ENCODE measurements around the gene PPP1R3F. TPM values are rescaled to one million over a fixed set of nuclear protein-coding genes. Genes with fewer than 3 reads are reported as not detected.

The PPP1R3F gene
- total and polyA plus RNA-seq, 9 of the 15 experiments (the other 6 are each of a cell fraction or from before 2014, with no cell fraction given): 0.03 to 0.91 (median 0.43) TPM; not detected in 1

GRCh38 chrX:49246541-49246940 is 23.1 kb upstream of the PPP1R3F start:
- Histone ChIP-seq H3K4me1 (replicated peaks in 1 of 2; ENCODE audit: control insufficient read depth in 2 of 2, insufficient read depth in 2 of 2, low read length in 2 of 2) (peaks cover 29 to 57% of the 10 kb centered on the region in 2 experiments; a peak in 4 of 5 replicates), H3K27me3 (ENCODE audit: control insufficient read depth in 2 of 2, insufficient read depth in 2 of 2, low read length in 2 of 2) (no peaks in the 10 kb centered on the region), H3K4me2 (ENCODE audit: insufficient read depth, low read length) (no peak overlapping the region), H4K20me1 (replicated peaks; ENCODE audit: control insufficient read depth, insufficient read depth, low read length) (no peaks in the 10 kb centered on the region), H2AFZ (ENCODE audit: low read depth, low read length) (no peak overlapping the region), H3K4me3 (no peak overlapping the region), H3K9ac (ENCODE audit: insufficient read depth in 1 of 2, low read depth in 2 of 2, low read length in 2 of 2) (peak overlapping the region in 1 of 2 experiments; percentile 36; a peak in 2 of 4 replicates), H3K27ac (ENCODE audit: extremely low read depth, low read depth, low read length) (no peak overlapping the region; the same call in 2 of the 3 replicates), H3K9me1 (ENCODE audit: control insufficient read depth, insufficient read depth, low read length) (no peaks in the 10 kb centered on the region), H3K36me3 (ENCODE audit: control insufficient read depth, insufficient read depth, low read length) (peaks cover 53% of the 10 kb centered on the region; the same call in 2 of the 3 replicates), H3K9me3 (replicated peaks; ENCODE audit: control insufficient read depth, insufficient read depth, low read depth, low read length) (no peaks in the 10 kb centered on the region), H3K79me2 (ENCODE audit: control insufficient read depth, insufficient read depth, low read length) (no peaks in the 10 kb centered on the region; the same call in 2 of the 3 replicates)
- ATAC-seq (no peak), DNase-seq (ENCODE audit: extremely low read depth in 1 of 4, low spot score in 3 of 4) (no peak), FAIRE-seq (no peak)
- 91% methylated on average over 5 of the region's 10 CpGs for WGBS (ENCODE audit: insufficient coverage, low coverage, missing lambda C conversion rate)
- in situ Hi-C loops (cut with MboI): no loop called here
- BruUV-seq (replicated peaks): no TSS peak
- ChIA-PET CTCF (ENCODE audit: low intra/inter-chr PET ratio) (no interaction called here), POLR2A (no interaction called here)
- intact Hi-C loops (cut with micrococcal nuclease): no loop called here
- TF ChIP-seq, protein P1, sequence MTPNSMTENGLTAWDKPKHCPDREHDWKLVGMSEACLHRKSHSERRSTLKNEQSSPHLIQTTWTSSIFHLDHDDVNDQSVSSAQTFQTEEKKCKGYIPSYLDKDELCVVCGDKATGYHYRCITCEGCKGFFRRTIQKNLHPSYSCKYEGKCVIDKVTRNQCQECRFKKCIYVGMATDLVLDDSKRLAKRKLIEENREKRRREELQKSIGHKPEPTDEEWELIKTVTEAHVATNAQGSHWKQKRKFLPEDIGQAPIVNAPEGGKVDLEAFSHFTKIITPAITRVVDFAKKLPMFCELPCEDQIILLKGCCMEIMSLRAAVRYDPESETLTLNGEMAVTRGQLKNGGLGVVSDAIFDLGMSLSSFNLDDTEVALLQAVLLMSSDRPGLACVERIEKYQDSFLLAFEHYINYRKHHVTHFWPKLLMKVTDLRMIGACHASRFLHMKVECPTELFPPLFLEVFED (CRISPR knock-in tag; conservative IDR thresholded peaks at IDR 0.05): no peak
- TF ChIP-seq HNRNPH1 (optimal IDR thresholded peaks at IDR 0.05; ENCODE audit: low read depth, low read length) (no peak), NCOA6 (IDR thresholded peaks at IDR 0.05) (no peak), PTTG1 (tag; IDR thresholded peaks at IDR 0.05; ENCODE audit: low read depth) (no peak), BMI1 (IDR thresholded peaks at IDR 0.05; ENCODE audit: low read length) (no peak), ZNF12 (CRISPR knock-in tag; IDR thresholded peaks at IDR 0.05) (no peak), RBFOX2 (IDR thresholded peaks at IDR 0.05; ENCODE audit: low read depth, low read length) (no peak), TSC22D4 (tag; IDR thresholded peaks at IDR 0.05) (no peak), ZNF512 (tag; IDR thresholded peaks at IDR 0.05) (no peak), TCF15 (CRISPR knock-in tag; IDR thresholded peaks at IDR 0.05) (no peak), KLF1 (tag; IDR thresholded peaks at IDR 0.05) (no peak), ZNF589 (CRISPR knock-in tag; IDR thresholded peaks at IDR 0.05; ENCODE audit: low read depth) (no peak)
- TF ChIP-seq, protein P2, sequence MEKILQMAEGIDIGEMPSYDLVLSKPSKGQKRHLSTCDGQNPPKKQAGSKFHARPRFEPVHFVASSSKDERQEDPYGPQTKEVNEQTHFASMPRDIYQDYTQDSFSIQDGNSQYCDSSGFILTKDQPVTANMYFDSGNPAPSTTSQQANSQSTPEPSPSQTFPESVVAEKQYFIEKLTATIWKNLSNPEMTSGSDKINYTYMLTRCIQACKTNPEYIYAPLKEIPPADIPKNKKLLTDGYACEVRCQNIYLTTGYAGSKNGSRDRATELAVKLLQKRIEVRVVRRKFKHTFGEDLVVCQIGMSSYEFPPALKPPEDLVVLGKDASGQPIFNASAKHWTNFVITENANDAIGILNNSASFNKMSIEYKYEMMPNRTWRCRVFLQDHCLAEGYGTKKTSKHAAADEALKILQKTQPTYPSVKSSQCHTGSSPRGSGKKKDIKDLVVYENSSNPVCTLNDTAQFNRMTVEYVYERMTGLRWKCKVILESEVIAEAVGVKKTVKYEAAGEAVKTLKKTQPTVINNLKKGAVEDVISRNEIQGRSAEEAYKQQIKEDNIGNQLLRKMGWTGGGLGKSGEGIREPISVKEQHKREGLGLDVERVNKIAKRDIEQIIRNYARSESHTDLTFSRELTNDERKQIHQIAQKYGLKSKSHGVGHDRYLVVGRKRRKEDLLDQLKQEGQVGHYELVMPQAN (IDR thresholded peaks at IDR 0.05; ENCODE audit: borderline replicate concordance): no peak
- TF ChIP-seq, protein P3, sequence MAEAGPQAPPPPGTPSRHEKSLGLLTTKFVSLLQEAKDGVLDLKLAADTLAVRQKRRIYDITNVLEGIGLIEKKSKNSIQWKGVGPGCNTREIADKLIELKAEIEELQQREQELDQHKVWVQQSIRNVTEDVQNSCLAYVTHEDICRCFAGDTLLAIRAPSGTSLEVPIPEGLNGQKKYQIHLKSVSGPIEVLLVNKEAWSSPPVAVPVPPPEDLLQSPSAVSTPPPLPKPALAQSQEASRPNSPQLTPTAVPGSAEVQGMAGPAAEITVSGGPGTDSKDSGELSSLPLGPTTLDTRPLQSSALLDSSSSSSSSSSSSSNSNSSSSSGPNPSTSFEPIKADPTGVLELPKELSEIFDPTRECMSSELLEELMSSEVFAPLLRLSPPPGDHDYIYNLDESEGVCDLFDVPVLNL (CRISPR knock-in tag; IDR thresholded peaks at IDR 0.05; ENCODE audit: low read depth): no peak
- TF ChIP-seq, protein P4, sequence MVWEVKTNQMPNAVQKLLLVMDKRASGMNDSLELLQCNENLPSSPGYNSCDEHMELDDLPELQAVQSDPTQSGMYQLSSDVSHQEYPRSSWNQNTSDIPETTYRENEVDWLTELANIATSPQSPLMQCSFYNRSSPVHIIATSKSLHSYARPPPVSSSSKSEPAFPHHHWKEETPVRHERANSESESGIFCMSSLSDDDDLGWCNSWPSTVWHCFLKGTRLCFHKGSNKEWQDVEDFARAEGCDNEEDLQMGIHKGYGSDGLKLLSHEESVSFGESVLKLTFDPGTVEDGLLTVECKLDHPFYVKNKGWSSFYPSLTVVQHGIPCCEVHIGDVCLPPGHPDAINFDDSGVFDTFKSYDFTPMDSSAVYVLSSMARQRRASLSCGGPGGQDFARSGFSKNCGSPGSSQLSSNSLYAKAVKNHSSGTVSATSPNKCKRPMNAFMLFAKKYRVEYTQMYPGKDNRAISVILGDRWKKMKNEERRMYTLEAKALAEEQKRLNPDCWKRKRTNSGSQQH (CRISPR knock-in tag; IDR thresholded peaks at IDR 0.05): no peak

Data from K562 (cell line).